HG03135 (cell line): ENCODE measurements around the gene TNIK.

Experiments used
- ATAC-seq: cut with Tn5 transposase; IDR thresholded peaks from one replicate; pipeline ENCODE4 v1.9.1; 2021; ENCODE audit warnings: mild to moderate bottlenecking, moderate library complexity; ENCODE audit not compliant: unreplicated experiment

Gene TNIK

GRCh38 chr3:171240504-171240835 lies 219.7 kb downstream of the TNIK start:
- ATAC-seq, result no peak

GRCh38 chr3:171239757-171240503 lies 220.3 kb downstream of the TNIK start:
- ATAC-seq, result no peak

DNA sequence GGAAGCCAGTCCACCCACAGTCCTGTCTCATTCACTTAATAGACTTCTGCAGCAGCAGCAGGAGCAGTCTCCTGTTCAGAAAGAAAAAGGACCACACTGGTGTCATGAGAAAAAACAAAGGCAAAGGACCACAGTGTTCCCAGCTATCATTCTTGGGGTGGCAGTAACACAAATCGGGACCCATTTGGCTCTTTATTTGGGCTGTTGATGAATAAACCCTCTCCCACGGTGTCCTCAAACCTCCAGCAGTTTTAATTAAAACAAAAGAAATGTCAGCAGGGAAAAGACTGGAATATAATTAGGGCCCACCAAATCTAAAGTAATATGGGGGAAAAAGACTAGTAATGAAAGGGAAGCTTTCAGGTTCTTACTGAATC lies 223.2 kb downstream of the TNIK start:
- ATAC-seq, result no peak

DNA sequence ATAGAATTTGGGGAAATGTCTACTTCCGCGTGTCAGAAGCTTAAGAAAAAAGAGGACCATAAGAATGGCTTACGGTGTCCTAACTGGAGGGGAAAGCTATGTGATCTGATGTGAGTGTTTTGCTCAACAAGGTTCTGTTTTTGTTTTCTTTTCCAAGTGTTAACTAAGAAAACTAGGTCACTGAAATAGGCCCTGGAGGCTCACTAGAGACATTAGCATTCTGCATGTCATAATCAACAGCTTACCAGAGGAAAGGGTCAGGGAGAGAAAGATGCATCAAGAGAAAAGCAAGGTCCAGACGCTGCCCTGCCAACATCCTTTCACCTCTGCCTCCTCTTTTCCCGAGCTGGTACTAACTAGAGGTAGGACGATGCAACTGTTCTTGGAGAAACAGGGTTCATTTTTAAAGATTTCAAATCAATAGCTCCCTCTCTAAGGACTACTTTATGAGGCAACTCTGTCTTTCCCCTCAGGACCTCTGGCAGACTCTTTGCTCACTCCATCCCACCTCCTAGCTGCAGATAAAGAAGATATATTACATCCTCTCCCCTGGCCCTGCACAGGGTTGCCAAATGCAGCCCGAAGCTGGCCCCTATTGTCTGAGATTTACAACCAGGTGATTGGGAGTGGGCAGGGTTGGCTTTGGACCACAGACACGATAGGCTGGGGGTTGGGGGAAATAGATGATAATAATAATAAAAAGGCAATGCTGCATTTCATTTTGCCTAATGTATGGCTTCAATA lies 223.8 kb downstream of the TNIK start:
- no peak for ATAC-seq

- no peak for ATAC-seq
Measured at GRCh38 chr3:171234298-171235010, 225.8 kb downstream of the TNIK start.

DNA sequence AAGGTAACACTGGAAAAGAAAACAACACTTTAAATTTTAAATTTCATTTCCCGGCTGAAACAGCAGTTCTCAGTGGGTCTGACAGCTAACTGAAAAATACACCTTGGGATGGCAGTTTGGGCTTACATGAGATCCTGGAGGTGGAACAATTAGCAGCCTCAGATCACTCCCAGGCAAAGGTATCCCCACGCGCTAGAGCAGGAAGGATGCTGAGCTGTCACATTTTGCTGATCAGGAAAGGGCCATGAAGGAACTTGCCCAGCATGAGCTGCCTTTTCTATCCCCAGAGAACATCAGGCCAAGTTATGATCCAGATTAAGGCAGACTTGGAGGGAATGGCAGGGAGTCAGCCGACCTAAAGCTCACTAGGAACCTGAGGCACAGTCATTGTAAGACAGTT lies 228.8 kb downstream of the TNIK start:
- ATAC-seq, result no peak

- ATAC-seq, result no peak
Measured at GRCh38 chr3:171230865-171231264, 229.3 kb downstream of the TNIK start.

- no peak for ATAC-seq
Measured at GRCh38 chr3:171229173-171229572, 231.0 kb downstream of the TNIK start.

- no peak for ATAC-seq
Measured at GRCh38 chr3:171228240-171228639, 232.0 kb downstream of the TNIK start.

DNA sequence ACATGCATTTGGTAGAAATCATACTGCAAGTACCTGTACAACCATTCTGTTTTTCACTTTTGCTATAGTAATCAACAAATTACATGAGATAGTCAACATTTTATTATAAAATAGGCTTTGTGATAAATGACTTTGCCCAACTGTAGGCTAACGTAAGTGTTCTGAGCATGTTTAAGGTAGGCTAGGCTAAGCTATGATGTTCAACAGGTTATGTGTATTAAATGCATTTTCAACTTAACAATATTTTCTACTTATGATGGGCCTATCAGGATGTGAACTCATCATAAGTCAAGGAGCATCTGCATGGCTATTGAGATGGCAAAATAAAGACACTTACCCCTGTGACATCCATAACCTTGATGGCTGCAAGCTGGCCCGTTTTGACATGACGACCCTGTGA lies 232.4 kb downstream of the TNIK start:
- ATAC-seq, result no peak

- no peak for ATAC-seq
Measured at GRCh38 chr3:171227359-171227758, 232.8 kb downstream of the TNIK start.

GRCh38 chr3:171226794-171227193 lies 233.4 kb downstream of the TNIK start:
- ATAC-seq, result no peak

DNA sequence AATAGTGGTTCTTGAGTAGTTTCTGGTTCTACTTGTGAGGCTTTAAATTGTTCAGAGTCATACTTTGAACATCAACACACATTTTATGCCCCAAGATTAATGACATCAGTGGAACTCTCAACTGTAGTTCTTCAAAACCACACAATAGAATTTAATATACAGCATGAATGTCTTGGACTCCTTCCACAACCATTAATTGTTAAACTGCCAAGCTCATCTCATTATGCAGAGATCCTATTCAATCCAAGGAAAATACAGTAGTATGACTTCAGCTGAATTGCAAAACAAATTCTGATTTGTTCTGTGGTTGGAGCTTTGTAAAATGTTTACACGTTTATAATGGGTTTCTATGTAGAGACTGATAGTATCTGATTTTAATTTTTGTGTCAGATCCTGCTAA lies 234.5 kb downstream of the TNIK start:
- no peak for ATAC-seq

DNA sequence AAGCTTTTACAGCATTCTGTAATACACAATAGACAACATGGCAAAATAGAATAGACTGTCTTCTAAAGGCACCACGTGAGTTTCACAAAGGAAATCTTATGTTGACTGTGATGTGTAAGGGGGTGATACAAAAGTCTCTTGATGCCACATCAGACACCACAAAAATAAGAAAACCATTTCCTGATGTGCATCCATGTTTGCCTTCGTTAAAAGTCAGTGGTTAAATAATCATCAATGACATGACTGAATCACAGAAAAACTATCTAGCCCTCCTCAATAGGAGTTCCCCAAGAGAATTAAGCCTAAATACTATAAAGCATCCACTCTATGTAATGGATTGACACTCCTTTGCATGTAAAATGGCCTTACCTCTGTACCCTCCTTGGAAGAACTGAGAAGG lies 235.0 kb downstream of the TNIK start:
- no peak for ATAC-seq

- no peak for ATAC-seq
Measured at GRCh38 chr3:171223396-171223795, 236.8 kb downstream of the TNIK start.

DNA sequence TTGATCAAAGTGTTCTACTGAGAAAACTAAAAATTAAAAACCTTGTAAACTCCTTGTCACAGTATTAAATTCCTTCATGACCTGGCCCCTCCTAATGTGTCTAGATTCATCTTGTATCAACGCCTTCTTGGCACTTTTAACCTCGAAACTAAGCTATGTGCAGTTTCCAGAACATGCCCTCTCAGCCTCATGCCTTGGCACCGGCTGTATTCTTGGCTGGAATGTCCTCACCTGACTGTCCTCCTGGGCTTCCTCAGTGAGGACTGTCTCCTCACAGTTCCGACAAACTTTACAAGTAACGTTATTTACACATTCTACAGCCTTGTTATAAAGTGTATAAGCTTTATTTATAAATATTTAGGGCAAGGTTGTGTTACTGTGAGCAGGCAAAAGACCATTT lies 237.2 kb downstream of the TNIK start:
- no peak for ATAC-seq

DNA sequence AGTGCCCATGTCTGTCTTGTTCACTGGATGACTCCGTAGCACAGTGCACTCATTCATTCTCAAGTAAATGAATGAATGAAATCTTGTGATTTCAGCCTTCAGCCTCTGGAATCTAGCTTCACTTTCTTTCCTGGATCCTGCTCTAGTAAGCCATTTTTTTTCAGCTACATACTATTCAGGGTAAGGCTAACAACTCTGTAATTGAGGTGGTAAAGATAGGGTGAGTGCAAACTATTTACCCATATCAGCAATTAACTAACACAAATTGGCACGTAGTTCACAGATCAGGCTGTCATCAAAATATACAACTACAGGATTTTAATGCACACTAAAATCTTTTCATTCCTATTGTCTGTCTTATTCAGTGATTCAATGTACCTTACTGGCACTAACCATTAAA lies 238.6 kb downstream of the TNIK start:
- ATAC-seq, result no peak

- no peak for ATAC-seq
Measured at GRCh38 chr3:171221104-171221503, 239.1 kb downstream of the TNIK start.

GRCh38 chr3:171219258-171219657 lies 240.9 kb downstream of the TNIK start:
- no peak for ATAC-seq

DNA sequence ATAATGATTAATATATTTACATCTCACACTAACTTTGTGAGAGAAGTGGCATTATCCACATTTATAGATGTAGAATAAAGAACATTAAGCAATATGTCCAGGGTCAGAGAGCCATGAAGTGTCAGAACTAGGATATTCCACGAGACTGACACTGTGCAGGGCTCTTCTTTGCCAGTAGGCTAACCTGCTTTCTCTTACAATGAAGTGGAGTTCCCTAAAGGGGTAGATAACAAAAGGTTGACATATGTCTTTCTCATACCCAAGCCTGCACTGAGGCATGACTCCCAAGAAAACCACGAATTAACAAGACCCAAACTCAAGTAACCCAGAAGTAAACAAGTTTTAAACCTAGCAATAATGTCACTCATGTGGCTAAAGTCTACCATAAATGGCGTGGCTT lies 242.1 kb downstream of the TNIK start:
- no peak for ATAC-seq

DNA sequence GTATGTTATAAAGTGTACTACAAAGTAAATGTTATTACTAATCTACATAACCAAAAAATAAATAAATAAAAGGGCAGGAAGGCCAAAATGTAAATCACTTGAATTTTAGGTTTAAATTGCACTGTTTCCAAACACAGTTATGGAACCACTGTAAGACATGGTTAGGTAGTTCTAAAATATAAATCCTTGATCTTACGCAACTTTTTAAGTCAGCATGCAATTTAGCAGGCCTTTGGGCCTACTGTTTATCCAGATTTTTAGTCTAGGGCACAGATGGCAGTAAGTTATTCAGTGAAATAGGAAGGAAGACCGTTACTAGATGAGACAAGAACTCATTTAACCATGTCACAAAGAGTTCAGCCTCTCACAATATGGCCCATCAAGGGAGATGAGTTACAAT lies 246.3 kb downstream of the TNIK start:
- ATAC-seq, result no peak

- no peak for ATAC-seq
Measured at GRCh38 chr3:171213178-171213577, 247.0 kb downstream of the TNIK start.
